ENCODE measurements around the gene DECR2.

DNA sequence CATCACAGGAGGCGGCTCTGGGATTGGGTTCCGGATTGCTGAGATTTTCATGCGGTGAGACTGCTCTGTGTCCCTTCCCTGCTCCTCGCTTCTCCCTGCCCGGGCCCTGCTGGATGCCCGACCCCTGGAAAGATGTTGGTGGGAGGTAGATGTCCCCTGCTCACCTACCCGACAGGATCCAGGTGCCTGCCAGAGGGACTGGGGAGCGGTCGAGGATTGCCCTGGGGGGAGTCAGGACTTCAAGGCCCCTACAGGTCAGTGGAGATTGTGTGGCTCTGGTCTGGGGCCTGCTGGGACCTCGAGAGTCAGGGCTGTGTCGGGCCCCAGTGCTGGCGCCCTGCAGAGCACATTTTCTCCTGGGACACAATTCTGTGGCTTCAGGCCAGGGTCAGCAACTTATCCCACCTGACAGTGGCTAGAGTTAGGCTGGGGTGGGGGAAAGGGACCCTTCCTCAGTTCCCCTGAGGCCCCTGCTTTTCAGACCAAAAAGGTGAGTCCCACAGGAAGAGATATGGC lies 3.3 kb downstream of the DECR2 start:
- no peak for TF ChIP-seq POLR2A (IDR thresholded peaks at IDR 0.05)
- TF ChIP-seq, protein P1, sequence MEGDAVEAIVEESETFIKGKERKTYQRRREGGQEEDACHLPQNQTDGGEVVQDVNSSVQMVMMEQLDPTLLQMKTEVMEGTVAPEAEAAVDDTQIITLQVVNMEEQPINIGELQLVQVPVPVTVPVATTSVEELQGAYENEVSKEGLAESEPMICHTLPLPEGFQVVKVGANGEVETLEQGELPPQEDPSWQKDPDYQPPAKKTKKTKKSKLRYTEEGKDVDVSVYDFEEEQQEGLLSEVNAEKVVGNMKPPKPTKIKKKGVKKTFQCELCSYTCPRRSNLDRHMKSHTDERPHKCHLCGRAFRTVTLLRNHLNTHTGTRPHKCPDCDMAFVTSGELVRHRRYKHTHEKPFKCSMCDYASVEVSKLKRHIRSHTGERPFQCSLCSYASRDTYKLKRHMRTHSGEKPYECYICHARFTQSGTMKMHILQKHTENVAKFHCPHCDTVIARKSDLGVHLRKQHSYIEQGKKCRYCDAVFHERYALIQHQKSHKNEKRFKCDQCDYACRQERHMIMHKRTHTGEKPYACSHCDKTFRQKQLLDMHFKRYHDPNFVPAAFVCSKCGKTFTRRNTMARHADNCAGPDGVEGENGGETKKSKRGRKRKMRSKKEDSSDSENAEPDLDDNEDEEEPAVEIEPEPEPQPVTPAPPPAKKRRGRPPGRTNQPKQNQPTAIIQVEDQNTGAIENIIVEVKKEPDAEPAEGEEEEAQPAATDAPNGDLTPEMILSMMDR (IDR thresholded peaks at IDR 0.05) = no peak

Data from stomach (tissue), 4 donors.